Neural cell (in vitro differentiated cells): ENCODE measurements around the gene LMOD2. TPM values are rescaled to one million over a fixed set of nuclear protein-coding genes. Genes with fewer than 3 reads are reported as not detected.
"Not testable (repeated sequence)": the region's sequence is repeated elsewhere in the genome, so short reads cannot be mapped to it uniquely, and the experiment has no call there.

Experiments
- H2AFZ ChIP-seq: fragments of 200-600, 300-800 bp; sonication (generic), shearing (Covaris generic); 2 replicates; pipeline ENCODE4 v1.6.0; 2014; ENCODE audit warnings: low read depth, mild to moderate bottlenecking, antibody characterized with exemption, low read length, moderate library complexity
- H3F3A ChIP-seq: fragments of 200-600 bp; shearing (Covaris generic); 2 replicates; pipeline ENCODE4 v1.6.1; 2016; ENCODE audit warnings: mild to moderate bottlenecking, moderate library complexity, mixed read lengths, antibody characterized with exemption, low read length; ENCODE audit not compliant: insufficient read depth, poor library complexity, severe bottlenecking
- H3K27ac ChIP-seq: fragments of 200-600, 300-800 bp; sonication (generic), shearing (Covaris generic); 2 replicates; pipeline ENCODE4 v1.5.1; 2014; ENCODE audit warnings: mild to moderate bottlenecking, low read length, moderate library complexity
- H3K27me3 ChIP-seq: fragments of 300-800, 200-600 bp; sonication (generic), shearing (Covaris generic); 2 replicates; pipeline ENCODE4 v1.6.0; 2014; ENCODE audit warnings: mild to moderate bottlenecking, low read depth, low read length, moderate library complexity; ENCODE audit not compliant: insufficient read depth
- H3K36me3 ChIP-seq: fragments of 300-800, 200-600 bp; sonication (generic), shearing (Covaris generic); 2 replicates; pipeline ENCODE4 v1.5.1; 2014; ENCODE audit warnings: mild to moderate bottlenecking, antibody characterized with exemption, low read length, moderate library complexity; ENCODE audit not compliant: insufficient read depth
- H3K4me2 ChIP-seq: fragments of 300-800, 200-600 bp; sonication (generic), shearing (Covaris generic); 2 replicates; pipeline ENCODE4 v1.6.0; 2014; ENCODE audit warnings: mild to moderate bottlenecking, low read length
- H3K4me3 ChIP-seq: fragments of 300-800, 200-600 bp; sonication (generic), shearing (Covaris generic); 2 replicates; pipeline ENCODE4 v1.5.1; 2014; ENCODE audit warnings: mild to moderate bottlenecking, low read length, moderate library complexity
- H3K79me2 ChIP-seq: fragments of 200-600 bp; shearing (Covaris generic); replicated peaks from 2 replicates; pipeline ENCODE4 v1.6.0; 2014; ENCODE audit warnings: mild to moderate bottlenecking, low read length, moderate library complexity; ENCODE audit not compliant: insufficient read depth
- H3K9ac ChIP-seq: fragments of 300-800, 200-600 bp; sonication (generic), shearing (Covaris generic); 2 replicates; pipeline ENCODE4 v1.6.1; 2016; ENCODE audit warnings: mild to moderate bottlenecking, low read length, mixed read lengths
- H3K9me2 ChIP-seq: fragments of 200-600 bp; shearing (Covaris generic); 2 replicates; pipeline ENCODE4 v1.6.1; 2016; ENCODE audit warnings: mild to moderate bottlenecking, low read length, mixed read lengths; ENCODE audit not compliant: insufficient read depth
- H3K9me3 ChIP-seq: fragments of 200-600, 300-800 bp; sonication (generic), shearing (Covaris generic); 2 replicates; pipeline ENCODE4 v1.6.1; 2016; ENCODE audit warnings: mild to moderate bottlenecking, mixed run types, low read length, moderate library complexity, mixed read lengths
- H4K20me1 ChIP-seq: fragments of 200-600 bp; shearing (Covaris generic); 2 replicates; pipeline ENCODE4 v1.6.1; 2016; ENCODE audit warnings: mild to moderate bottlenecking, mixed run types; ENCODE audit not compliant: insufficient read depth
- CTCF ChIP-seq: fragments of 450-650 bp; IDR thresholded peaks from 2 replicates; pipeline ENCODE4 v1.5.1; 2014; ENCODE audit warnings: antibody characterized with exemption, mild to moderate bottlenecking, moderate library complexity; ENCODE audit not compliant: poor library complexity, severe bottlenecking
- EP300 ChIP-seq: fragments of 450-650 bp; conservative IDR thresholded peaks from 2 replicates; pipeline ENCODE4 v1.6.1; 2014; ENCODE audit warnings: antibody characterized with exemption, mild to moderate bottlenecking, moderate library complexity; ENCODE audit not compliant: poor library complexity, severe bottlenecking
- EZH2 ChIP-seq: fragments of 200-600, 300-800 bp; shearing (Covaris generic), sonication (generic); IDR thresholded peaks from 2 replicates; pipeline ENCODE4 v1.6.1; 2014; ENCODE audit warnings: antibody characterized with exemption, low read length, borderline replicate concordance, mild to moderate bottlenecking; ENCODE audit not compliant: insufficient read depth, poor library complexity, severe bottlenecking
- MXI1 ChIP-seq: fragments of 450-650 bp; conservative IDR thresholded peaks from 2 replicates; pipeline ENCODE4 v1.6.1; 2014; ENCODE audit warnings: antibody characterized with exemption, mild to moderate bottlenecking; ENCODE audit not compliant: poor library complexity, severe bottlenecking
- POLR2AphosphoS5 ChIP-seq: IDR thresholded peaks from 2 replicates; pipeline ENCODE4 v1.6.1; 2012
- RAD21 ChIP-seq: fragments of 450-650 bp; conservative IDR thresholded peaks from 2 replicates; pipeline ENCODE4 v1.6.1; 2014; ENCODE audit warnings: antibody characterized with exemption, mild to moderate bottlenecking, moderate library complexity
- REST ChIP-seq: IDR thresholded peaks from 2 replicates; pipeline ENCODE4 v1.6.1; 2012; ENCODE audit warnings: borderline replicate concordance
- SMC3 ChIP-seq: fragments of 450-650 bp; conservative IDR thresholded peaks from 2 replicates; pipeline ENCODE4 v1.6.1; 2014; ENCODE audit warnings: antibody characterized with exemption, mild to moderate bottlenecking, moderate library complexity; ENCODE audit not compliant: poor library complexity
- TAF1 ChIP-seq: IDR thresholded peaks from 2 replicates; pipeline ENCODE4 v1.6.1; 2012; ENCODE audit warnings: low read depth
- polyA plus RNA-seq: library from polyadenylated mRNA; depleted of rRNA; stranded (reverse); fragments of >200 nt; gene quantifications from 2 replicates; pipeline ENCODE4 v1.2.3, GENCODE V29; 2014

Gene LMOD2
- polyA plus RNA-seq, 1 donor from 2014 or later: not detected

GRCh38 chr7:123633553-123633952 is 22.1 kb upstream of the LMOD2 start:
- no peaks in the 10 kb centered on the region for H3K36me3 ChIP-seq
- H4K20me1 ChIP-seq: no peaks in the 10 kb centered on the region

GRCh38 chr7:123634011-123634573 is 21.6 kb upstream of the LMOD2 start:
- H3K27ac ChIP-seq, H2AFZ ChIP-seq, H3K79me2 ChIP-seq, H4K20me1 ChIP-seq, H3K4me3 ChIP-seq, H3K9me2 ChIP-seq, H3K27me3 ChIP-seq, H3K9me3 ChIP-seq, H3K36me3 ChIP-seq, H3K9ac ChIP-seq, H3K4me2 ChIP-seq, H3F3A ChIP-seq: not testable (repeated sequence)

More at GRCh38 chr7:123633553-123633952, 22.1 kb upstream of the LMOD2 start:
- Histone ChIP-seq H3K9me2 (no peaks in the 10 kb centered on the region), H3K4me2 (no peak overlapping the region), H3K27me3 (no peaks in the 10 kb centered on the region), H3K79me2 (no peaks in the 10 kb centered on the region), H3K27ac (no peak overlapping the region), H3K4me3 (no peak overlapping the region), H3F3A (no peaks in the 10 kb centered on the region), H2AFZ (no peak overlapping the region), H3K9ac (no peak overlapping the region), H3K9me3 (no peaks in the 10 kb centered on the region)
- no peak for TF ChIP-seq EP300
- TF ChIP-seq SMC3: no peak
- no peak for TF ChIP-seq POLR2AphosphoS5
- no peak for TF ChIP-seq RAD21
- no peak for TF ChIP-seq CTCF
- no peak for TF ChIP-seq MXI1
- TF ChIP-seq REST: no peak
- no peak for TF ChIP-seq TAF1
- TF ChIP-seq EZH2: no peak
